Activated CD4-positive, alpha-beta T cell treated with anti-CD3 and anti-CD28 coated beads, Interleukin-2, amount 50 U/mL, for 24 hours (primary cell): ENCODE results near the gene FUZ.

Experiments
- DNase-seq, 2 donors: peaks; one replicate each; pipeline ENCODE4 v3.0.0-alpha.2; 2020; ENCODE audit warnings: low read depth in 1 of 2, low spot score in 1 of 2

The FUZ gene

DNA sequence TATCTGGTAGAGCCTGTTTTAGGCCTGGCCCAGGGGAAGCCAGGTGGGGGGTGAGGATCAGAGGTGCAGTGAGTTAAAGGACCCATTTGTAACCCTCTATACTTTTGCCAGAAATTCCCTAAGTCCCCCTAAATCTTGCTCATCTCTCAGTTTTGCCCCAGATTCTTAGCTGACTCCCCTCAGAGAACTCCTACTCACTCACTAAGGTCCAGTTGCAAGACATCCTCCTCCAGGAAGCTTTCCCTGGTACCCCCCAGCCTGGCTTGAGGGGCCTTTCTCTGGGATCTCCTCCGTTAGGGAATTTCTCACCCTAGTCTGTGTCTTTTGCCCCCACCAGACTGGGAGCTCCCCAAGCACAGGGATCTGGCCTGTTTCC is 51.9 kb downstream of the FUZ start:
- no peak for DNase-seq

DNA sequence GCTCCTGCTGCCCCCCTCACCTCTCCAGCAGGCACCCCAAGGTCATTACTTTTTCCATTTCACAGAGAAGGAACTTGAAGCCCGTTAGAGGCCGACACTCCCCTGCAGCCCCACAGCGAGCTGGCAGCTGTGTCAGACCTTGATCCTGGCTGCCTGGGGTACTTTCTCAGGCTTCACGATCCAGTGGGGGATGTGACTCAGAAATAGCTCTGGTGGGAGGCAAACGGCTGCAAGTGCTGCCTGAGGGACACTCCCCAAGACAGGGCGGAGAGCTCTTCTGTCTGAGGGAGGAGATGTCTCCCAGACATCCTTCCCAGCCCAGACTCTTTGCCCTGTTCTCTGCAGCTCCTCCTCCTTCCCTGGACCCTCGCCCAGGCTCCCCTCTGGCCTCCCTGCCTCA is 54.8 kb downstream of the FUZ start:
- no peak for DNase-seq
